SK-N-SH treated with all-trans-retinoic acid at 6 μM for 48 hours (cell line): ENCODE results near the gene PDHB.

ENCODE experiments used
- ARNTL ChIP-seq: fragments of 450-650 bp; formaldehyde crosslinking; IDR thresholded peaks from 2 replicates; pipeline ENCODE4 v1.5.0; 2020; ENCODE audit warnings: low read depth, mild to moderate bottlenecking, moderate library complexity, borderline replicate concordance
- OSR1 ChIP-seq: fragments of 250-450 bp; sonication (Bioruptor Pico); IDR thresholded peaks from 2 replicates; pipeline ENCODE4 v1.8.0; 2022; ENCODE audit warnings: moderate library complexity, mild to moderate bottlenecking, inconsistent platforms
- ZC3H10 ChIP-seq: fragments of 250-450 bp; sonication (Bioruptor Pico); IDR thresholded peaks from 2 replicates; pipeline ENCODE4 v1.5.1; 2021; ENCODE audit warnings: mild to moderate bottlenecking, moderate library complexity
- ZNF565 ChIP-seq: fragments of 450-650 bp; formaldehyde crosslinking; conservative IDR thresholded peaks from 2 replicates; pipeline ENCODE4 v1.5.0; 2020; ENCODE audit warnings: low read depth, mild to moderate bottlenecking, moderate library complexity
- ZNF70 ChIP-seq: fragments of 450-650 bp; formaldehyde crosslinking; IDR thresholded peaks from 2 replicates; pipeline ENCODE4 v1.5.0; 2020; ENCODE audit warnings: mild to moderate bottlenecking, moderate library complexity
- TF ChIP-seq, protein P1 (sequence below): fragments of 250-450 bp; sonication (Bioruptor Pico); IDR thresholded peaks from 2 replicates; pipeline ENCODE4 v1.5.1; 2020; ENCODE audit warnings: low read depth, mild to moderate bottlenecking, moderate library complexity
- TF ChIP-seq, protein P2 (sequence below): fragments of 250-450 bp; sonication (Bioruptor Pico); IDR thresholded peaks from 2 replicates; pipeline ENCODE4 v1.8.0; 2020; ENCODE audit warnings: mild to moderate bottlenecking, moderate library complexity, borderline replicate concordance
- TF ChIP-seq, protein P3 (sequence below): fragments of 250-450 bp; sonication (Bioruptor Pico); IDR thresholded peaks from 2 replicates; pipeline ENCODE4 v1.5.0; 2020; ENCODE audit warnings: mild to moderate bottlenecking, moderate library complexity

DNA sequence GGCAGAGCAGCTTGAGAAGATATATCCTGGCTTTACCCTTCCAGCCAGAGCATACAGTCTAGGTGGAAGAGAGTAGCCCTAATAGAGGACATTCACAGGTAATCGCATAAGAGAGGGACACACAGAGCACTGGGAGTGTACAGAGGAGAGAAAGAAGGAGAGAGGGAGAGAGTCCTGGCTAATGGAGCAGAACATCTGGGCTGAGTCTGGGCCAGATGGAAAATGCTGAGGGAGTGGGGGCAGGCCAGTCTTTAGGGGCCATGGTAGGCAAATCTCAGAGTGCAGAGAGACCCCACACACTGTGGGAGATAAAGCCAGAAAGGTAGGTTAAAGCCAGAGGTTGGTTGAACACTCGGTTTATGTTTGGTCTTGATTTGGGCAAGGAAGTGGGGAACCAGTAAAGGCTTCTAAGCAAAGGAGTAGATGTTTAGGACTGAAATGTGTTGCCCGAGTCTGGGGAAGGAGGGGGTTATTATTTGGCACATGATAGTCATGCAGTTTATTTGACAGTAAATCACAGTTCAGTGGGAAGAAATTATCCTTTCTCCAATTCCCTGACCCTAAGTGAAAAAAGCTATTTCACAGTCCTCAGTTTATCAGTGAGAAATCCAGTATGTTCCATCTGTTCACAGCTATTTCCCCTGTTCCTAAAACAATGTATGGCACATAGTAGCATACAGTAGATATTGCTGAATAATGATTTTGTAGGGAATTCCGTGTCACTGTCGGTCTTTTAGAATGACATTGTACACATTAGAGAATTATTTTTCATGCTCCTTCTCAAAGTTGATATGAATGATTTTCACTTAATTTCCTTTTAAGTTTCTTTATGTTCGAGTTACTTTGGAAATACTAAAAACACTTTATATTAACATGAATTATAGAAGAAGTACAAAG is 45.7 kb downstream of the PDHB start:
- no peak for TF ChIP-seq ARNTL (CRISPR knock-in tag)
- no peak for TF ChIP-seq ZNF70 (CRISPR knock-in tag)
- TF ChIP-seq ZC3H10: no peak
- TF ChIP-seq OSR1 (CRISPR knock-in tag): no peak
- TF ChIP-seq, protein P1, sequence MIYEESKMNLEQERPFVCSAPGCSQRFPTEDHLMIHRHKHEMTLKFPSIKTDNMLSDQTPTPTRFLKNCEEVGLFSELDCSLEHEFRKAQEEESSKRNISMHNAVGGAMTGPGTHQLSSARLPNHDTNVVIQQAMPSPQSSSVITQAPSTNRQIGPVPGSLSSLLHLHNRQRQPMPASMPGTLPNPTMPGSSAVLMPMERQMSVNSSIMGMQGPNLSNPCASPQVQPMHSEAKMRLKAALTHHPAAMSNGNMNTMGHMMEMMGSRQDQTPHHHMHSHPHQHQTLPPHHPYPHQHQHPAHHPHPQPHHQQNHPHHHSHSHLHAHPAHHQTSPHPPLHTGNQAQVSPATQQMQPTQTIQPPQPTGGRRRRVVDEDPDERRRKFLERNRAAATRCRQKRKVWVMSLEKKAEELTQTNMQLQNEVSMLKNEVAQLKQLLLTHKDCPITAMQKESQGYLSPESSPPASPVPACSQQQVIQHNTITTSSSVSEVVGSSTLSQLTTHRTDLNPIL (CRISPR knock-in tag): no peak
- TF ChIP-seq, protein P2, sequence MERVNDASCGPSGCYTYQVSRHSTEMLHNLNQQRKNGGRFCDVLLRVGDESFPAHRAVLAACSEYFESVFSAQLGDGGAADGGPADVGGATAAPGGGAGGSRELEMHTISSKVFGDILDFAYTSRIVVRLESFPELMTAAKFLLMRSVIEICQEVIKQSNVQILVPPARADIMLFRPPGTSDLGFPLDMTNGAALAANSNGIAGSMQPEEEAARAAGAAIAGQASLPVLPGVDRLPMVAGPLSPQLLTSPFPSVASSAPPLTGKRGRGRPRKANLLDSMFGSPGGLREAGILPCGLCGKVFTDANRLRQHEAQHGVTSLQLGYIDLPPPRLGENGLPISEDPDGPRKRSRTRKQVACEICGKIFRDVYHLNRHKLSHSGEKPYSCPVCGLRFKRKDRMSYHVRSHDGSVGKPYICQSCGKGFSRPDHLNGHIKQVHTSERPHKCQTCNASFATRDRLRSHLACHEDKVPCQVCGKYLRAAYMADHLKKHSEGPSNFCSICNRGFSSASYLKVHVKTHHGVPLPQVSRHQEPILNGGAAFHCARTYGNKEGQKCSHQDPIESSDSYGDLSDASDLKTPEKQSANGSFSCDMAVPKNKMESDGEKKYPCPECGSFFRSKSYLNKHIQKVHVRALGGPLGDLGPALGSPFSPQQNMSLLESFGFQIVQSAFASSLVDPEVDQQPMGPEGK (CRISPR knock-in tag): no peak
- no peak for TF ChIP-seq ZNF565 (CRISPR knock-in tag)
- TF ChIP-seq, protein P3, sequence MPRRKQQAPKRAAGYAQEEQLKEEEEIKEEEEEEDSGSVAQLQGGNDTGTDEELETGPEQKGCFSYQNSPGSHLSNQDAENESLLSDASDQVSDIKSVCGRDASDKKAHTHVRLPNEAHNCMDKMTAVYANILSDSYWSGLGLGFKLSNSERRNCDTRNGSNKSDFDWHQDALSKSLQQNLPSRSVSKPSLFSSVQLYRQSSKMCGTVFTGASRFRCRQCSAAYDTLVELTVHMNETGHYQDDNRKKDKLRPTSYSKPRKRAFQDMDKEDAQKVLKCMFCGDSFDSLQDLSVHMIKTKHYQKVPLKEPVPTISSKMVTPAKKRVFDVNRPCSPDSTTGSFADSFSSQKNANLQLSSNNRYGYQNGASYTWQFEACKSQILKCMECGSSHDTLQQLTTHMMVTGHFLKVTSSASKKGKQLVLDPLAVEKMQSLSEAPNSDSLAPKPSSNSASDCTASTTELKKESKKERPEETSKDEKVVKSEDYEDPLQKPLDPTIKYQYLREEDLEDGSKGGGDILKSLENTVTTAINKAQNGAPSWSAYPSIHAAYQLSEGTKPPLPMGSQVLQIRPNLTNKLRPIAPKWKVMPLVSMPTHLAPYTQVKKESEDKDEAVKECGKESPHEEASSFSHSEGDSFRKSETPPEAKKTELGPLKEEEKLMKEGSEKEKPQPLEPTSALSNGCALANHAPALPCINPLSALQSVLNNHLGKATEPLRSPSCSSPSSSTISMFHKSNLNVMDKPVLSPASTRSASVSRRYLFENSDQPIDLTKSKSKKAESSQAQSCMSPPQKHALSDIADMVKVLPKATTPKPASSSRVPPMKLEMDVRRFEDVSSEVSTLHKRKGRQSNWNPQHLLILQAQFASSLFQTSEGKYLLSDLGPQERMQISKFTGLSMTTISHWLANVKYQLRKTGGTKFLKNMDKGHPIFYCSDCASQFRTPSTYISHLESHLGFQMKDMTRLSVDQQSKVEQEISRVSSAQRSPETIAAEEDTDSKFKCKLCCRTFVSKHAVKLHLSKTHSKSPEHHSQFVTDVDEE (CRISPR knock-in tag): no peak
